ENCODE measurements around the gene DOK1. TPM values are rescaled to one million over a fixed set of nuclear protein-coding genes. Genes with fewer than 3 reads are reported as not detected.

The DOK1 gene
- total RNA-seq, 1 experiment from 2014 or later, result 24.7 TPM

GRCh38 chr2:74606927-74607326, 52.4 kb downstream of the DOK1 start:
- H3K36me3 ChIP-seq (ENCODE audit: insufficient read depth, low read length), result no peaks in the 10 kb centered on the region
- no peaks in the 10 kb centered on the region for H3K9me2 ChIP-seq (replicated peaks; ENCODE audit: insufficient read depth, low read length)
- H3K27ac ChIP-seq (ENCODE audit: low read length), result no peak overlapping the region
- H3K4me2 ChIP-seq (ENCODE audit: low read depth, low read length, poor library complexity, severe bottlenecking), result no peak overlapping the region
- H3K9me3 ChIP-seq (ENCODE audit: low read length), result no peaks in the 10 kb centered on the region
- no peaks in the 10 kb centered on the region for H4K20me1 ChIP-seq (ENCODE audit: insufficient read depth, low read depth, low read length)
- H3K9ac ChIP-seq (ENCODE audit: low read length), result no peak overlapping the region
- H3K27me3 ChIP-seq (ENCODE audit: low read length), result no peaks in the 10 kb centered on the region
- H3K4me3 ChIP-seq (ENCODE audit: low read length), result no peak overlapping the region
- DNase-seq, result no peak
- no peaks in the 10 kb centered on the region for H3K79me2 ChIP-seq (ENCODE audit: low read length)
- no peak overlapping the region for H2AFZ ChIP-seq (ENCODE audit: low read length)
- H3K4me1 ChIP-seq (ENCODE audit: low read length), result no peaks in the 10 kb centered on the region

Other genes starting within 250 kb of the DOK1 start
- 0.65 and 3.2 TPM in 2 replicates for gene SLC4A5, start 211.3 kb upstream of the DOK1 start, total RNA-seq (2014; rRNA removed; shearing (Covaris generic); ENCODE audit: low replicate concordance)
- gene DCTN1, start 174.4 kb upstream of the DOK1 start, total RNA-seq (2014; rRNA removed; shearing (Covaris generic); ENCODE audit: low replicate concordance), result 95.0 and 96.4 TPM in 2 replicates
- 3.8 and 7.6 TPM in 2 replicates for gene C2orf81, start 133.1 kb upstream of the DOK1 start, total RNA-seq (2014; rRNA removed; shearing (Covaris generic); ENCODE audit: low replicate concordance)
- gene WDR54, start 133.0 kb upstream of the DOK1 start, total RNA-seq (2014; rRNA removed; shearing (Covaris generic); ENCODE audit: low replicate concordance), result 130 and 239 TPM in 2 replicates
- 28.1 and 31.5 TPM in 2 replicates for gene RTKN, start 112.8 kb upstream of the DOK1 start, total RNA-seq (2014; rRNA removed; shearing (Covaris generic); ENCODE audit: low replicate concordance)
- gene INO80B, start 99.6 kb upstream of the DOK1 start, total RNA-seq (2014; rRNA removed; shearing (Covaris generic); ENCODE audit: low replicate concordance), result 29.3 and 86.9 TPM in 2 replicates
- gene WBP1, start 96.3 kb upstream of the DOK1 start, total RNA-seq (2014; rRNA removed; shearing (Covaris generic); ENCODE audit: low replicate concordance), result 124 and 149 TPM in 2 replicates
- 69.1 and 95.6 TPM in 2 replicates for gene MOGS, start 89.3 kb upstream of the DOK1 start, total RNA-seq (2014; rRNA removed; shearing (Covaris generic); ENCODE audit: low replicate concordance)
- gene MRPL53, start 82.0 kb upstream of the DOK1 start, total RNA-seq (2014; rRNA removed; shearing (Covaris generic); ENCODE audit: low replicate concordance), result 91.4 and 144 TPM in 2 replicates
- gene CCDC142, start 71.7 kb upstream of the DOK1 start, total RNA-seq (2014; rRNA removed; shearing (Covaris generic); ENCODE audit: low replicate concordance), result 47.7 and 50.5 TPM in 2 replicates
- 47.5 and 54.9 TPM in 2 replicates for gene TTC31, start 71.6 kb upstream of the DOK1 start, total RNA-seq (2014; rRNA removed; shearing (Covaris generic); ENCODE audit: low replicate concordance)
- 7.2 and 15.8 TPM in 2 replicates for gene LBX2, start 55.1 kb upstream of the DOK1 start, total RNA-seq (2014; rRNA removed; shearing (Covaris generic); ENCODE audit: low replicate concordance)
- gene PCGF1, start 47.0 kb upstream of the DOK1 start, total RNA-seq (2014; rRNA removed; shearing (Covaris generic); ENCODE audit: low replicate concordance), result 44.8 and 58.3 TPM in 2 replicates
- gene TLX2, start 40.3 kb upstream of the DOK1 start, total RNA-seq (2014; rRNA removed; shearing (Covaris generic); ENCODE audit: low replicate concordance), result 0.25 and 2.5 TPM in 2 replicates
- 1.4 and 22.6 TPM in 2 replicates for gene DQX1, start 28.5 kb upstream of the DOK1 start, total RNA-seq (2014; rRNA removed; shearing (Covaris generic); ENCODE audit: low replicate concordance)
- gene AUP1, start 25.0 kb upstream of the DOK1 start, total RNA-seq (2014; rRNA removed; shearing (Covaris generic); ENCODE audit: low replicate concordance), result 216 and 273 TPM in 2 replicates
- 36.8 and 72.1 TPM in 2 replicates for gene HTRA2, start 24.8 kb upstream of the DOK1 start, total RNA-seq (2014; rRNA removed; shearing (Covaris generic); ENCODE audit: low replicate concordance)
- 0.15 and 1.3 TPM in 2 replicates for gene LOXL3, start 778 bp upstream of the DOK1 start, total RNA-seq (2014; rRNA removed; shearing (Covaris generic); ENCODE audit: low replicate concordance)
- gene M1AP, start 93.6 kb downstream of the DOK1 start, total RNA-seq (2014; rRNA removed; shearing (Covaris generic); ENCODE audit: low replicate concordance), result 0.11 TPM in 1 of 2 replicates, not detected in the other
- 2.7 and 3.4 TPM in 2 replicates for gene SEMA4F, start 99.5 kb downstream of the DOK1 start, total RNA-seq (2014; rRNA removed; shearing (Covaris generic); ENCODE audit: low replicate concordance)